PFSK-1 (cell line): ENCODE data around the gene KRT4.

Experiments
- FOXP2 ChIP-seq: optimal IDR thresholded peaks from 2 replicates; pipeline ENCODE3; 2011; ENCODE audit warnings: borderline replicate concordance, control low read depth, inconsistent platforms; ENCODE audit not compliant: insufficient read depth; ENCODE audit errors: extremely low read length, extremely low read depth
- POLR2AphosphoS5 ChIP-seq: IDR thresholded peaks from 2 replicates; pipeline ENCODE4 v1.6.1; 2012; ENCODE audit warnings: low read depth, mild to moderate bottlenecking, control low read depth, low read length, moderate library complexity
- REST ChIP-seq, 2 experiments: IDR thresholded peaks; 2 replicates each; pipeline versions ENCODE4 v1.6.1 to v1.8.0; 2011 to 2012; ENCODE audit warnings: low read depth in 2 of 2, low read length in 2 of 2, control low read depth in 1 of 2, inconsistent platforms in 1 of 2, mild to moderate bottlenecking in 1 of 2, moderate library complexity in 1 of 2; ENCODE audit not compliant: insufficient read depth in 1 of 2
- SIN3A ChIP-seq: IDR thresholded peaks from 2 replicates; pipeline ENCODE4 v1.6.1; 2012; ENCODE audit warnings: mild to moderate bottlenecking, low read length, moderate library complexity, borderline replicate concordance; ENCODE audit not compliant: insufficient read depth
- TAF1 ChIP-seq: IDR thresholded peaks from 2 replicates; pipeline ENCODE4 v1.6.1; 2012; ENCODE audit warnings: low read length, control low read depth, borderline replicate concordance; ENCODE audit not compliant: insufficient read depth

KRT4 gene

GRCh38 chr12:52787324-52788191 is 26.4 kb downstream of the KRT4 start:
- no peak for TF ChIP-seq TAF1
- TF ChIP-seq FOXP2, result no peak
- TF ChIP-seq SIN3A, result no peak
- no peak for TF ChIP-seq POLR2AphosphoS5
- no peak for TF ChIP-seq REST (IDR thresholded peaks at IDR 0.05; ENCODE audit: insufficient read depth in 1 of 2, low read depth in 2 of 2, low read length in 2 of 2)

GRCh38 chr12:52784909-52785308 is 29.0 kb downstream of the KRT4 start:
- TF ChIP-seq POLR2AphosphoS5 (no peak), SIN3A (no peak), TAF1 (no peak), FOXP2 (no peak), REST (IDR thresholded peaks at IDR 0.05; ENCODE audit: insufficient read depth in 1 of 2, low read depth in 2 of 2, low read length in 2 of 2) (no peak)

GRCh38 chr12:52783563-52784316 is 30.2 kb downstream of the KRT4 start:
- TF ChIP-seq TAF1, result no peak

GRCh38 chr12:52782502-52782901 is 31.4 kb downstream of the KRT4 start:
- no peak for TF ChIP-seq POLR2AphosphoS5
- no peak for TF ChIP-seq SIN3A
- TF ChIP-seq FOXP2, result no peak
- no peak for TF ChIP-seq TAF1
- no peak for TF ChIP-seq REST (IDR thresholded peaks at IDR 0.05; ENCODE audit: insufficient read depth in 1 of 2, low read depth in 2 of 2, low read length in 2 of 2)

GRCh38 chr12:52781399-52782082 is 32.4 kb downstream of the KRT4 start:
- TF ChIP-seq SIN3A (no peak), FOXP2 (no peak), POLR2AphosphoS5 (no peak)
